Activated CD8-positive, alpha-beta memory T cell treated with anti-CD3 and anti-CD28 coated beads for 48 hours (primary cell): ENCODE results near the gene RPS6KA5.
"Not testable (repeated sequence)": the region's sequence is repeated elsewhere in the genome, so short reads cannot be mapped to it uniquely, and the experiment has no call there.

Source experiments
- DNase-seq, 3 experiments: peaks; one replicate each; pipeline ENCODE4 v3.0.0-alpha.2; 2020; ENCODE audit warnings: low read depth in 2 of 3, low spot score in 2 of 3

Gene RPS6KA5

DNA sequence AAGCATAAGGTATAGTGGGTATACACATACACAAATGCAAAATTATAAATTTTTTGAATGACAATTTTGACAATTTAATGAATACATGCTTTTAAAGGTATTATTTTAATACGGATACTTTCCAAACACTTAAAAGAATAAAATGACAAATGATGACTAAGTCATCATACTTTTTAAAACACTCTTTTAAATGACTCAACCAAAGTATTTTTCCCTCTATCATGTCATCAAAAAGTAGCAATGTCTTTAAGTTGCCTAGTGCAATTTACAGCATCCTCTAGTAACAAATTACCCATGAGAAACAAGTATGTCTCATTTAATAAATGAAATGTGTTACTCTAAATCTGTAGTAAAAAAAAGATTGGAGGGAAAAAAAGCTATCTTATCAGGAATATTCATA, 73.3 kb downstream of the RPS6KA5 start:
- DNase-seq: no peak

GRCh38 chr14:90986510-90986909, 73.9 kb downstream of the RPS6KA5 start:
- no peak for DNase-seq

DNA sequence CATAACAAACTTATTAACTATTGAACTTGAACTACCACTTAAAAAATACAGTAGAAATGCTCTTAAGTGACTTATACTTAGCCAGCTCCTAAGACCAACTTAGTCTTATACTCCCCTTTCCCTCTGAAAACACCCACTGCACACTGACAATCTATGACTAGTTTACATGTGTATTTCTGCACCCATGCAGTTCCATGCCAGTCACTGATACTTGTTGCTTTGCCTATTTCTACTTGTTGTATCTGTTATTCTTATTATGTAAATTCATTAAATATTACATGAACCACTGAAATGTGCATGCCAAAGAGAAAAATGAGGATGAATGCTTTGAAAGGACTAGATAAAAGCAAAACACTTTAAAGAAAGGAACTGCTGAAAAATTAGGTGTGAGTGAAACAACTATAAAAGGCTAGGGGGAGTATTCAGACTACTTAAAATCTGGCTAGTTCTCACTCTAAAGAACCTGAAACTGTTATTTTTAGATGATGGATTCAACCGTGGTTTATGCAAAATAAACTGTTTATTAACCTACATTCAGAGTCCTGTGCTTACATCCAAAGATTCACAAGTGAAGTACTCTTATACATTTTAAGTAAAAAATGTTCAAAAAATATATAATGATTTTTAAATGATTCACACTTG, 74.7 kb downstream of the RPS6KA5 start:
- DNase-seq: no peak

DNA sequence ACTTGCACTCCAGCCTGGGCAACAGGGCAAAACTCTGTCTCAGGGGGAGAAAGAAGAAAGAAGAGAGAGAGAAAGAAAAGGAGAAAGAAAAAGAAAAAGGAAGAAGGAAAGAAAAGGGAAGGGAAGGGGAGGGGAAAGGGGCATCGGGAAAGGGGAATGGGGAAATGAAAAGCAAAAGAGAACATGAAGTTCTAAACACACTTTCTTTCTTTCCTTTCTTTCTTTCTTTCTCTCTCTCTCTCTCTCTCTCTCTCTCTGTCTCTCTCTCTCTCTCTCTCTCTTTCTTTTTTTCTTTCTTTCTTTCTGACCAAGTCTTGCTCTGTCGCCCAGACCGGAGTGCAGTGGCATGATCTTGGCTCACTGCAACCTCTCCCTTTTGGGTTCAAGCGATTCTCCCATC, 76.9 kb downstream of the RPS6KA5 start:
- no peak for DNase-seq

- DNase-seq: no peak
Measured at GRCh38 chr14:90981636-90982035, 78.8 kb downstream of the RPS6KA5 start.

DNA sequence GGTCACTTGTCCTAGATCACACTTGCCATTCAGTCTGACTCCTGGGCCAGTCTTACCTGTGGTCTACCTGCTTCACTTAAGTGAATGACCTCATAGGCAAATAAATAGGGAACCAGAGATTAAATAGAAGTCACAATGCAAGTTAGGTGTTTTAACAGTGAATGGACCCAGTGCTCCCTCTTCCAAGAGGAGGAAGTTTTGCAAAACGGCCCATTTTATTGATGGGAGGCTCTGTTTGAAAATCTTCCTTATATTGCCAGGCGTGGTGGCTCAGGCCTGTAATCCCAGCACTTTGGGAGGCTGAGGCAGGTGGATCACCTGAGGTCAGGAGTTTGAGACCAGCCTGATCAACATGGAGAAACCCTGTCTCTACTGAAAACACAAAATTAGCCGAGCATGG, 79.8 kb downstream of the RPS6KA5 start:
- not testable (repeated sequence) for DNase-seq

DNA sequence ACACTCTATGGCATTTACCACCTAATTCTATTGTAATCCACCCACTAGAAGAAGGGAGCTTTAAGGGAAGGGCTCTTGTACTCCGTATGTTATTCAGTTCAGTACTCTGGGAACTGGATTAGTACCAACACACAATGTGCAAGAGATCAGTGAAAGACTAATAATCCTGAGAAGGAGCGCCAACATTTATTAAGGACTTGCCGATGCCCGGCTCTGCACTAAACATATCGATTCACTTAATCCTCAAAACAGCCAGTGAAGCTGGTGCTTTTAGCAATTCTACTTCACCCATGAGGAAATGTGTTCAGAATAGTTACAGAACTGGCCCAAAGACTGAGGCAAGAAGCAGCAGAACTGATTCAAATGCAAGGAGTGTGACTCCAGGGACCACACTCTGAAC, 80.9 kb downstream of the RPS6KA5 start:
- DNase-seq: no peak

DNA sequence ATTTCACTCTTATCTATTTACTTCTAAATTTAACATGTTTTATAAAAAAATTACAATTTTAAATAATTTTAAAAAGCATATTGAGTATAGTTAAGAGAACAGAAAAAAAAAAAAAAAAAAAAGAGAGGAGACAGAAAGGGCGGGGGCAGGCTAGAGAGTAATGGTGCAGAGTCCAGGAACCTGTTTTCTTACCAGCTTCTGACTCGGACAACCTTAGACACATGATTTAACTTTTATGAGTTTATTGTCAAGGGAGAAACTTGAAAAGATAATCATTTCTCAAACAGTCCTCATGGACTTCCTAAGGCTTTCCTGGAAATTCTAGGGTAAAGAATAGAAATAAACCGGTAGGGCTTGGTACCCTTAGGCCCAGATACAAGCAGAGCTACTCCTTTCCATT, 84.3 kb downstream of the RPS6KA5 start:
- DNase-seq: no peak

GRCh38 chr14:90971687-90972086, 88.8 kb downstream of the RPS6KA5 start:
- no peak for DNase-seq

DNA sequence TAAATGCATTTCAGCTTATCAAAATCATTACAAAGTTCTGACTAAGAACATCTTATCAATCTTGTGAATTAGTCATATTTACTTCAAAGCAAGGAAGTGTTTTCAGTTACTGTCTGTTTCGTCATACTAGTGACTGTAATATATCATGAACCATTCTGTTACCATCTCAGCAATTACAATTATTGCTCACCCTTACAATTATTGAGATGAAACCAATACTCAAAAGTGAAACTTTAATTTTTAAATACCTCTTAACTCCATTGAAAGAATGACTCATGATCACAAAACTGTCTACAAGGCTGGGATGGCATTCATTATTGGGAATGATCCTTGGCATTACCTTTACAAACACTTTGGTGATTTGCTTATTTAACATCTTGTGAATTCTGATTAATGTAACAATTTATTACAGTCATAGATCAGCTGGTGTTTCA, 90.3 kb downstream of the RPS6KA5 start:
- no peak for DNase-seq

GRCh38 chr14:90969531-90970166, 90.8 kb downstream of the RPS6KA5 start:
- no peak for DNase-seq

- DNase-seq: no peak
Measured at GRCh38 chr14:90968025-90968424, 92.4 kb downstream of the RPS6KA5 start.

GRCh38 chr14:90966493-90966892, 93.9 kb downstream of the RPS6KA5 start:
- DNase-seq: no peak

- DNase-seq: no peak
Measured at GRCh38 chr14:90965765-90966164, 94.7 kb downstream of the RPS6KA5 start.

- DNase-seq: no peak
Measured at GRCh38 chr14:90963343-90963742, 97.1 kb downstream of the RPS6KA5 start.

DNA sequence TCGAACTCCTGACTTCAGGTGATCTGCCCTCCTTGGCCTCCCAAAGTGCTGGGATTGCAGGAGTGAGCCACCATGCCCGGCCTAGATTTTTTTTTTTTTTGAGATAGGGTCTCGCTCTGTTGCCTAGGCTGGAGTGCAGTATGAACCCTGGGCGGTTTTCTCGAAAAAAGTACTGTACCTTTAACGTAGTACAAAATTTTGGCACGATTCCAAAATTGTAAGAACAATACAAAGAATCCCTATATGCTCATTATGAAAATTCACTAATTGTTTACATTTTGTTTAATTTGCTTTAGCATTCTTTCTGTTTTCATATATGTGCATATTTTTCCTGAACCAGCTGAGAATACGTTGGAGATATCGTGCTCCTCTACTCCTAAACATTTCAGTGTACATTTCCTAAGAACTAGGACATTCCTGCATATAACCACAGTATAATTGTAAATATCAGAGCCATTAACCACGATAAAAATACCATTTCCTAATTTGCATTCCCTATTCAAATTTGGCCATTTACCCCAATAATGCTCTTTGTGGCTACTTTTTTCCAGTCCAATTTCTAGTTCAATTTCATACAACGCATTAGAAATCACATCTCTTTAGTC, 97.8 kb downstream of the RPS6KA5 start:
- DNase-seq: no peak

- no peak for DNase-seq
Measured at GRCh38 chr14:90960818-90961217, 99.6 kb downstream of the RPS6KA5 start.

DNA sequence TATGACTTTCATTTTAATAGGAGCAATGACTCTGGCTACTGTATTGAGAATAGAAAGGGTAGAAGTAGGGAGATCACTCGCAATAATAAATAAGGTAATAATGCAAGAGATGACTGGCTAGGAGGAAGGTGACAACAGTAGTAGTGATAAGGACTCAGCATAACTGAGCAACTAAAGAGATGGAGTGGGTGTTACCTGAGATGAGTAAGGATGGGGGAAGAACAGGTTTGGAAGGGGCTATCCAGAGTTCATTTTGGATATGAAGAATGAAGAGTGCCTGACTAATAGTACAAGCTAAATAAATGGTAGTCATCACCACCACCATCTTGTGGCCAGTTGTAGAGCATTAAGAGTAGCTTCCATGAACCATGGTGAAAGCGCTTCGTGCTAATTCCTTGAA, 101.1 kb downstream of the RPS6KA5 start:
- DNase-seq: no peak

- DNase-seq: no peak
Measured at GRCh38 chr14:90956273-90956672, 104.2 kb downstream of the RPS6KA5 start.

DNA sequence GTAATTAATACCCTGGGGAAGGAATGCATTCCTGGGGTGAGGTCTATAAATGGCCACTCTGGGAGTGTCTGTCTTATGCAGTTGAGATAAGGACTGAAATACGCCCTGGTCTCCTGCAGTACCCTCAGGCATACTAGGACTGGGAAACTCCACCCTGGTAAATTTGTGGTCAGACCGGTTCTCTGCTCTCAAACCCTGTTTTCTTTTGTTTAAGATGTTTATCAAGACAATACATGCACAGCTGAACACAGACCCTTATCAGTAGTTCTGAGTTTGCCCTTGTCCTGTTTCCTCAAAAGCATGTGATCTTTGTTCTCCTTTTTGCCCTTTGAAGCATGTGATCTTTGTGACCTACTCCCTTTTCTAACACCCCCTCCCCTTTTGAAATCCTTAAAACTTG, 106.8 kb downstream of the RPS6KA5 start:
- not testable (repeated sequence) for DNase-seq

GRCh38 chr14:90943367-90943766, 117.1 kb downstream of the RPS6KA5 start:
- DNase-seq: no peak

DNA sequence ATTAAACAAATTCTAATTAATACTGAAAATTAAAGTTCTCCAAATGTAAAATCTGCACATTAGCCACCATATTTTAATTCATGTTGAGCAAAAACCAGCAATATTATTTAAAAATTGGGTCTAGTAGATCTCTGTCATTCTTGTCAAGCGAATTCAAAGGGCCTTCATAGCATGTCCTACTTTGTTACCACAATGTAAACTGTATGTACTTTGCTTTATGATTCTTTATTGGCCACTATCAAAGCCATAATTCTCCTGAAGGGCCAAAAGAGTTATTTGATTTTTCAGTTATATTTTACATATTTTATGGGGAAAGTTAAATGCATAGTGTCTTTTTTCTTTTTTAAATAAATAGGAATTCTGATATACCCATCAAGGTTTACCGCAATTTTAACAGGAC, 117.9 kb downstream of the RPS6KA5 start:
- DNase-seq: no peak

GRCh38 chr14:90941706-90942105, 118.7 kb downstream of the RPS6KA5 start:
- DNase-seq: no peak
